HepG2 (cell line): ENCODE results near the gene IL24. TPM values are rescaled to one million over a fixed set of nuclear protein-coding genes. Genes with fewer than 3 reads are reported as not detected.

Experiments used
- polyA plus RNA-seq, 8 experiments: library from polyadenylated mRNA; depleted of rRNA in 3 of 8; stranded (reverse) in 7 of 8; unstranded in 1 of 8; fragments of >200 nt; fragmentation: Illumina TruSeq in 4 of 8; extraction: Trizol in 4 of 8; gene quantifications; 2 replicates each; pipeline versions ENCODE4 v1.2.1 to v1.2.3, GENCODE V29; 2011 to 2016; ENCODE audit warnings: low read depth in 4 of 8, missing spikeins in 1 of 8, mixed read lengths in 1 of 8; ENCODE audit not compliant: insufficient read depth in 1 of 8
- total RNA-seq, 5 experiments: library from RNA; depleted of rRNA; stranded (reverse); fragments of >200 nt; fragmentation: Illumina TruSeq; extraction: Trizol; gene quantifications; 2 replicates each; pipeline ENCODE4 v1.2.3, GENCODE V29; 2016; ENCODE audit warnings: low read depth in 1 of 5

Gene IL24
- total and polyA plus RNA-seq, 2 of the 13 experiments (the other 11 are each of a cell fraction or from before 2014, with no cell fraction given): not detected

Other genes starting within 250 kb of the IL24 start
- 14.5 and 16.6 TPM in 2 replicates for gene MAPKAPK2, start 212.5 kb upstream of the IL24 start, total RNA-seq (2016; rRNA removed; fragmentation: Illumina TruSeq; extraction: Trizol)
- gene MAPKAPK2, start 212.5 kb upstream of the IL24 start, polyA plus RNA-seq (2011; rRNA removed): 34.0 and 40.1 TPM in 2 replicates
- gene IL19, start 126.7 kb upstream of the IL24 start, total RNA-seq (2016; rRNA removed; fragmentation: Illumina TruSeq; extraction: Trizol): not detected in 2 replicates
- gene IL19, start 126.7 kb upstream of the IL24 start, polyA plus RNA-seq (2011; rRNA removed): not detected in 2 replicates
- gene IL10, start 124.9 kb upstream of the IL24 start, total RNA-seq (2016; rRNA removed; fragmentation: Illumina TruSeq; extraction: Trizol): not detected in 2 replicates
- gene IL10, start 124.9 kb upstream of the IL24 start, polyA plus RNA-seq (2011; rRNA removed): not detected in 2 replicates
- gene IL20, start 31.8 kb upstream of the IL24 start, total RNA-seq (2016; rRNA removed; fragmentation: Illumina TruSeq; extraction: Trizol): not detected in 2 replicates
- 0.05 TPM in 1 of 2 replicates, not detected in the other for gene IL20, start 31.8 kb upstream of the IL24 start, polyA plus RNA-seq (2011; rRNA removed)
- not detected in 2 replicates for gene FCMR, start 24.5 kb downstream of the IL24 start, total RNA-seq (2016; rRNA removed; fragmentation: Illumina TruSeq; extraction: Trizol)
- 0.47 TPM in 1 of 2 replicates, not detected in the other for gene FCMR, start 24.5 kb downstream of the IL24 start, polyA plus RNA-seq (2011; rRNA removed)
- not detected in 2 replicates for gene PIGR, start 49.0 kb downstream of the IL24 start, total RNA-seq (2016; rRNA removed; fragmentation: Illumina TruSeq; extraction: Trizol)
- gene PIGR, start 49.0 kb downstream of the IL24 start, polyA plus RNA-seq (2011; rRNA removed): 0.04 TPM in 1 of 2 replicates, not detected in the other
- not detected in 2 replicates for gene FCAMR, start 73.0 kb downstream of the IL24 start, total RNA-seq (2016; rRNA removed; fragmentation: Illumina TruSeq; extraction: Trizol)
- not detected in 2 replicates for gene FCAMR, start 73.0 kb downstream of the IL24 start, polyA plus RNA-seq (2011; rRNA removed)
- 0.95 and 1.1 TPM in 2 replicates for gene C1orf116, start 135.3 kb downstream of the IL24 start, total RNA-seq (2016; rRNA removed; fragmentation: Illumina TruSeq; extraction: Trizol)
- gene C1orf116, start 135.3 kb downstream of the IL24 start, polyA plus RNA-seq (2011; rRNA removed): 0.51 and 0.77 TPM in 2 replicates
- 9.1 and 14.1 TPM in 2 replicates for gene YOD1, start 153.8 kb downstream of the IL24 start, total RNA-seq (2016; rRNA removed; fragmentation: Illumina TruSeq; extraction: Trizol)
- gene YOD1, start 153.8 kb downstream of the IL24 start, polyA plus RNA-seq (2011; rRNA removed): 2.5 and 3.4 TPM in 2 replicates
- 9.4 and 10.6 TPM in 2 replicates for gene PFKFB2, start 155.8 kb downstream of the IL24 start, total RNA-seq (2016; rRNA removed; fragmentation: Illumina TruSeq; extraction: Trizol)
- 3.9 and 4.6 TPM in 2 replicates for gene PFKFB2, start 155.8 kb downstream of the IL24 start, polyA plus RNA-seq (2011; rRNA removed)
- gene C4BPB, start 191.4 kb downstream of the IL24 start, total RNA-seq (2016; rRNA removed; fragmentation: Illumina TruSeq; extraction: Trizol): 115 and 155 TPM in 2 replicates
- 266 and 267 TPM in 2 replicates for gene C4BPB, start 191.4 kb downstream of the IL24 start, polyA plus RNA-seq (2011; rRNA removed)
- gene C4BPA, start 206.8 kb downstream of the IL24 start, total RNA-seq (2016; rRNA removed; fragmentation: Illumina TruSeq; extraction: Trizol): 18.7 and 32.1 TPM in 2 replicates
- gene C4BPA, start 206.8 kb downstream of the IL24 start, polyA plus RNA-seq (2011; rRNA removed): 60.1 and 86.3 TPM in 2 replicates